Endothelial cell of umbilical vein (primary cell): ENCODE measurements around the gene TWF2. TPM values are rescaled to one million over a fixed set of nuclear protein-coding genes. Genes with fewer than 3 reads are reported as not detected.
A peak's percentile ranks its signal among the peaks of the same experiment; 100 is the strongest.

Experiments used
- BruUV-seq: library from RNA; stranded (reverse); fragments of 400-500 nt; replicated peaks from 2 replicates; lab custom pipeline; 2021; lab: Mats Ljungman, UMichigan
- CTCF ChIA-PET: fragments of 300-600, 350-600 bp; sonication (Branson Sonifier 250); formaldehyde crosslinking; loops from one replicate; lab custom pipeline; 2021; ENCODE audit warnings: antibody characterized with exemption, inconsistent platforms; lab: Charles Lee
- POLR2A ChIA-PET: fragments of 300-600, 350-600 bp; sonication (Branson Sonifier 250); formaldehyde crosslinking; loops from one replicate; lab custom pipeline; 2021; ENCODE audit warnings: antibody characterized with exemption, inconsistent platforms; lab: Charles Lee
- DNase-seq: peaks from one replicate; pipeline ENCODE4 v3.0.0-alpha.2; 2011; ENCODE audit warnings: low read depth, low spot score
- FAIRE-seq: peaks from 2 replicates; lab custom pipeline; 2011; peaks lifted over from hg19 to GRCh38; lab: Jason Lieb, UNC
- H2AFZ ChIP-seq: 2 replicates; pipeline ENCODE4 v1.6.0; 2012; ENCODE audit warnings: low read depth, low read length, control low read depth, inconsistent platforms
- H3K27ac ChIP-seq: 2 replicates; pipeline ENCODE4 v1.5.1; 2011; ENCODE audit warnings: low read depth, mild to moderate bottlenecking, control low read depth, low read length, moderate library complexity; ENCODE audit not compliant: insufficient read depth
- H3K27me3 ChIP-seq, 2 experiments: 2 replicates each; pipeline versions ENCODE4 v1.6.0 to v1.6.1; 2011; ENCODE audit warnings: low read length in 2 of 2, mixed read lengths in 1 of 2; ENCODE audit not compliant: control insufficient read depth in 2 of 2, insufficient read depth in 2 of 2
- H3K36me3 ChIP-seq, 2 experiments: 2 replicates in 1 of 2; 3 replicates in 1 of 2; pipeline ENCODE4 v1.5.1; 2011; ENCODE audit warnings: low read length in 2 of 2, mild to moderate bottlenecking in 1 of 2, moderate library complexity in 1 of 2; ENCODE audit not compliant: control insufficient read depth in 2 of 2, insufficient read depth in 2 of 2; ENCODE audit errors: extremely low read depth in 1 of 2
- H3K4me1 ChIP-seq: 3 replicates; pipeline ENCODE4 v1.5.1; 2011; ENCODE audit warnings: mild to moderate bottlenecking, low read length; ENCODE audit not compliant: control insufficient read depth, insufficient read depth; ENCODE audit errors: extremely low read depth
- H3K4me2 ChIP-seq: 2 replicates; pipeline ENCODE4 v1.6.1; 2011; ENCODE audit warnings: low read length, control low read depth, mixed read lengths; ENCODE audit not compliant: insufficient read depth
- H3K4me3 ChIP-seq, 3 experiments: fragments of 200-600 bp in 1 of 3; sonication (generic), shearing (Covaris generic) in 1 of 3; replicated peaks in 1 of 3; 2 replicates each; pipeline ENCODE4 v1.5.1; 2011 to 2016; ENCODE audit warnings: control low read depth in 3 of 3, low read length in 3 of 3, mild to moderate bottlenecking in 2 of 3, inconsistent platforms in 1 of 3, low read depth in 1 of 3, moderate library complexity in 1 of 3; ENCODE audit not compliant: insufficient read depth in 1 of 3
- H3K79me2 ChIP-seq: 2 replicates; pipeline ENCODE4 v1.6.0; 2012; ENCODE audit warnings: low read length, inconsistent platforms; ENCODE audit not compliant: control insufficient read depth, insufficient read depth
- H3K9ac ChIP-seq: replicated peaks from 2 replicates; pipeline ENCODE3; 2011; ENCODE audit warnings: low read length, control low read depth; ENCODE audit not compliant: insufficient read depth; ENCODE audit errors: extremely low read depth
- H3K9me1 ChIP-seq: replicated peaks from 3 replicates; pipeline ENCODE4 v1.6.0; 2011; ENCODE audit warnings: mild to moderate bottlenecking, low read length; ENCODE audit not compliant: control insufficient read depth, insufficient read depth; ENCODE audit errors: extremely low read depth
- H3K9me3 ChIP-seq: replicated peaks from 2 replicates; pipeline ENCODE4 v1.5.1; 2012; ENCODE audit warnings: low read length, inconsistent platforms; ENCODE audit not compliant: control insufficient read depth, insufficient read depth
- H4K20me1 ChIP-seq: replicated peaks from 2 replicates; pipeline ENCODE3; 2011; ENCODE audit warnings: mild to moderate bottlenecking, low read length; ENCODE audit not compliant: control insufficient read depth, insufficient read depth; ENCODE audit errors: extremely low read depth
- FOS ChIP-seq: IDR thresholded peaks from 2 replicates; pipeline ENCODE4 v1.6.1; 2011; ENCODE audit warnings: mild to moderate bottlenecking, low read length, moderate library complexity, borderline replicate concordance; ENCODE audit not compliant: insufficient read depth
- GATA2 ChIP-seq: IDR thresholded peaks from 2 replicates; pipeline ENCODE4 v1.7.0; 2011; ENCODE audit warnings: low read depth, mild to moderate bottlenecking, moderate library complexity, mixed read lengths, low read length; ENCODE audit not compliant: insufficient read length, insufficient read depth
- MYC ChIP-seq: IDR thresholded peaks from one replicate; pipeline ENCODE4 v1.6.1; 2011; ENCODE audit warnings: mild to moderate bottlenecking, low read depth, low read length
- POLR2A ChIP-seq: IDR thresholded peaks from 2 replicates; pipeline ENCODE4 v1.6.1; 2012; ENCODE audit warnings: low read depth, mild to moderate bottlenecking, control low read depth, low read length
- POLR2AphosphoS5 ChIP-seq: IDR thresholded peaks from 2 replicates; pipeline ENCODE4 v1.6.1; 2012; ENCODE audit warnings: low read depth, mild to moderate bottlenecking, control low read depth, low read length, moderate library complexity; ENCODE audit not compliant: insufficient read depth
- dilution Hi-C: fragments of 300-500 bp; cut with MboI; formaldehyde crosslinking; loops from one replicate; pipeline ENCODE4 v1.15.0; 2019; ENCODE audit warnings: low sequenced_read_pairs; ENCODE audit not compliant: extremely low pct_ligation_motif_present
- intact Hi-C: fragments of 100-400 bp; cut with micrococcal nuclease; formaldehyde crosslinking; loops from one replicate; pipeline ENCODE4 v1.10.0; 2022
- polyA plus RNA-seq, 4 experiments: library from polyadenylated mRNA; depleted of rRNA in 3 of 4; stranded (reverse) in 3 of 4; unstranded in 1 of 4; fragments of >200 nt; gene quantifications; 2 replicates each; pipeline versions ENCODE4 v1.2.1 to v1.2.3, GENCODE V29; 2011 to 2012; ENCODE audit warnings: missing spikeins in 1 of 4
- total RNA-seq: library from RNA; stranded (reverse); gene quantifications from 2 replicates; pipeline ENCODE4 v1.2.3, GENCODE V29; 2021
- TF ChIP-seq, protein P1 (sequence below), 2 donors: IDR thresholded peaks; 1 replicate in 1 of 2; 2 replicates in 1 of 2; pipeline ENCODE4 v1.5.1; 2011; ENCODE audit warnings: low read length in 2 of 2, mild to moderate bottlenecking in 2 of 2, moderate library complexity in 2 of 2, control low read depth in 1 of 2, inconsistent platforms in 1 of 2, low read depth in 1 of 2; ENCODE audit not compliant: insufficient read depth in 1 of 2; ENCODE audit errors: extremely low read depth in 1 of 2
- TF ChIP-seq, protein P2 (sequence below): IDR thresholded peaks from 2 replicates; pipeline ENCODE4 v1.6.1; 2011; ENCODE audit not compliant: insufficient read depth, insufficient read length

The TWF2 gene
- total and polyA plus RNA-seq, 2 donors (not counting 3 experiments of a cell fraction or from before 2014, with no cell fraction given), result 82.9 to 134 TPM

DNA sequence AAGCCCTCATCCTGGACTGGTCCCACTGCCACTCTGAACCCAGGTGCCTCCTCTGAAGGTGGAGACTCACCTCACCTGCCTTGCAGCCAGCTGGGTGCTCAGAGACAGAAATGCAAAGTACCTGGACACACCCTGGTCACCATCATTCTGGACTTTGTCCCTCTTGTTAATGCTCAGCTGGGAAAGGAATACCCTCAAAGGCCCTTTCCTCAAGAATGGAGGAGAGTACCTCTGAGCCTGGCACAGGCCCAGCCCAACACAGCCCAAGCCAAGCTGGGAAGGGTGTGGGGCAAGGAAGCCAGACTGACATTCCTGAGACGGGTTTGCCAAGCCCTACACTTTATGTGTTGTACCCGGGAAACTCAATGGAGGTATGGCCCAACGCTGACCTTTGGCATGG lies 42.0 kb downstream of the TWF2 start:
- Histone ChIP-seq H4K20me1 (no peaks in the 10 kb centered on the region), H3K4me2 (no peak overlapping the region), H3K27me3 (no peaks in the 10 kb centered on the region), H3K4me1 (peaks cover 17% of the 10 kb centered on the region), H2AFZ (peak overlapping the region; percentile 85), H3K27ac (no peak overlapping the region), H3K9me1 (no peaks in the 10 kb centered on the region), H3K9me3 (no peaks in the 10 kb centered on the region), H3K9ac (no peak overlapping the region), H3K79me2 (peaks cover 15% of the 10 kb centered on the region), H3K36me3 (peaks cover 0 to 4% of the 10 kb centered on the region in 2 experiments), H3K4me3 (no peak overlapping the region)
- TF ChIP-seq POLR2AphosphoS5 (no peak), POLR2A (no peak), FOS (no peak), GATA2 (no peak), MYC (no peak)
- TF ChIP-seq, protein P1, sequence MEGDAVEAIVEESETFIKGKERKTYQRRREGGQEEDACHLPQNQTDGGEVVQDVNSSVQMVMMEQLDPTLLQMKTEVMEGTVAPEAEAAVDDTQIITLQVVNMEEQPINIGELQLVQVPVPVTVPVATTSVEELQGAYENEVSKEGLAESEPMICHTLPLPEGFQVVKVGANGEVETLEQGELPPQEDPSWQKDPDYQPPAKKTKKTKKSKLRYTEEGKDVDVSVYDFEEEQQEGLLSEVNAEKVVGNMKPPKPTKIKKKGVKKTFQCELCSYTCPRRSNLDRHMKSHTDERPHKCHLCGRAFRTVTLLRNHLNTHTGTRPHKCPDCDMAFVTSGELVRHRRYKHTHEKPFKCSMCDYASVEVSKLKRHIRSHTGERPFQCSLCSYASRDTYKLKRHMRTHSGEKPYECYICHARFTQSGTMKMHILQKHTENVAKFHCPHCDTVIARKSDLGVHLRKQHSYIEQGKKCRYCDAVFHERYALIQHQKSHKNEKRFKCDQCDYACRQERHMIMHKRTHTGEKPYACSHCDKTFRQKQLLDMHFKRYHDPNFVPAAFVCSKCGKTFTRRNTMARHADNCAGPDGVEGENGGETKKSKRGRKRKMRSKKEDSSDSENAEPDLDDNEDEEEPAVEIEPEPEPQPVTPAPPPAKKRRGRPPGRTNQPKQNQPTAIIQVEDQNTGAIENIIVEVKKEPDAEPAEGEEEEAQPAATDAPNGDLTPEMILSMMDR (IDR thresholded peaks at IDR 0.05; ENCODE audit: extremely low read depth in 1 of 2, insufficient read depth in 1 of 2, low read depth in 1 of 2, low read length in 2 of 2), result no peak
- TF ChIP-seq, protein P2, sequence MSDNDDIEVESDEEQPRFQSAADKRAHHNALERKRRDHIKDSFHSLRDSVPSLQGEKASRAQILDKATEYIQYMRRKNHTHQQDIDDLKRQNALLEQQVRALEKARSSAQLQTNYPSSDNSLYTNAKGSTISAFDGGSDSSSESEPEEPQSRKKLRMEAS, result no peak
- POLR2A ChIA-PET, result interaction anchor here (0.8 kb wide), 1 partner anchor 42 kb away, joined by 3 read pairs; the partner anchor contains the start of gene POC1A
- dilution Hi-C loops, result no loop called here
- no peak for FAIRE-seq
- intact Hi-C loops, result loop anchor here (5.0 kb wide), 1 partner anchor 195 kb away; no protein-coding TSS in a partner anchor
- DNase-seq, result no peak
- CTCF ChIA-PET, result interaction anchor here (0.8 to 1.4 kb wide), 5 partner anchors 8 to 43 kb away, joined by 3 to 5 read pairs (median 3); partner anchors contain the start of gene POC1A
- BruUV-seq, result no TSS peak
